GM18858 (cell line): ENCODE results near the gene ARHGAP11A.
A peak's percentile ranks its signal among the peaks of the same experiment; 100 is the strongest.

ENCODE experiments used
- ATAC-seq: cut with Tn5 transposase; IDR thresholded peaks from one replicate; pipeline ENCODE4 v1.9.1; 2021; ENCODE audit not compliant: unreplicated experiment

Gene ARHGAP11A

DNA sequence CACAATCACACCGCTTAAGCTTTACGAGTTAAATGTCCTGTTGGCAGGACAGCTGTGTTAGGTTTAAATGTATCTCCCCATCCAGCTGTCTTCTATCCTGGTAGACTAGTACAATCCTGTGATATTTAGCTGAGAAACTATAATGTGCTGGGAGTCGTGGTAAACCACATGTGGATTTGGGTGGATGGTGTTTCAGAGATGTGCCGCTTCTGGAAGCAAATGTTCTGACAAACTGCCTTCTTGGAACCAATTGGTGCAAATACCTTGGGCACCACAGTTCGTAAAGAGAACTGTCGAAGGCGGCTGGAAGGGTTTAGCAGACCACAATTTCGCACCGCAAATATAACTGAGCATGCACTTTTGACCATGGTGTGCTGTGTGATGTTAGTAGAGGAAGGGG, 41.2 kb downstream of the ARHGAP11A start:
- ATAC-seq: no peak

- ATAC-seq: peak; percentile 68
Observed at GRCh38 chr15:32657198-32657883, 42.0 kb downstream of the ARHGAP11A start.

DNA sequence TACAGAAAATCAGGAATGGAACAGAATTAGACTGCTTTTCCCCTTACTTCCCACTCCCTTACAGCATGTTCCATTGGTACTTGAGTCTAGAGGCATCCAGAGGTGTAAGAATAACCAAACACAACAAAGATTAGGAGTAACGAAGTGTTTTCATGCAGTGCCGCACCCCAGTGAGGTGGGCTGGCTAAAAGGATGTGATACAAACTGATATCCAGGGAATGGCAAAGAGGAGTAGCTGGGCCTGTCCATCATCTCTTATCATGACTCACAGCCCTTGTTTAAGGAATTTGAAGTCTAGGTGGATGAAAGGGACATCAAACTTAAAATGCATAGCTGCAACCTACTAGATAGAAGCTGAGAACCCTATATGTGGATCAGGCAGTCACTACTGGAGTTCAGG, 42.6 kb downstream of the ARHGAP11A start:
- no peak for ATAC-seq

GRCh38 chr15:32659340-32660155, 44.2 kb downstream of the ARHGAP11A start:
- no peak for ATAC-seq

GRCh38 chr15:32663671-32664070, 48.4 kb downstream of the ARHGAP11A start:
- no peak for ATAC-seq

DNA sequence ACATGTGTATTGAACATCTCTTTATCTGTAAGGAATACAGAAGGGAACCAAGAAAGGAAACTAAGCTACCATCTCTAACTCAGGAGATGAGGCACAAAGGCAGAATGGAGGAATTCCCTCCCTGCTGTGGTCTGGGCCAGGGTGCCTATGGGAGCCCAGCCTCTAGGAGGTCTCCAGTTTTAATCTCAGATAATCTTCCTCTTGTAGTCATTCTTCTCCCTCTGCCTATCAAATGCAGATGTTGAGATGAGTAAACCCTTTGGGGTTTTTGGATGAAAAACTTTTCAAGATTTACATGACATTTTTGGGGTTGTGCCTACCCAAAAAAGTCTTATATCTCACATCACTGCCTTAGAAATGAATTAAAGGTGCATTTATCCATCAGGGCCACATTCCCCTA, 49.5 kb downstream of the ARHGAP11A start:
- no peak for ATAC-seq

- ATAC-seq: no peak
Observed at GRCh38 chr15:32667321-32667720, 52.0 kb downstream of the ARHGAP11A start.

DNA sequence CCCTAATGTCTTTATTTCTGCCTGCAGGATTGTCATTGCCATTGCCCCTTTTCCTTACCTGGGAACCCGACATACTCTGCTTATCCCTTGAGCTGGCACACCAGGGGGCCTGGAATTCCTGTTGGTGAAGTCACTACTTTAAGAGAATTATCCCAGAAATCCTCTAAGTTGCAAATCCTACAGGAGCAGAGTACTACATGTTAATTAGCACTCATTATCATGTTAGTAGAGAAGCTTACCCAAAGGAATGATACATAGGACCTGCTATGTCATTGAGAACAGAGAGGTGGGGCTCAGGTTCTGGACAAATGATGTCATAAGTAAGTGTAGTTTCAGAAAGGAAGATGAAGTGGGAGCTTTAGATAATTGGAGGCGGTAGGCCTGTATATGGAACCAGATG, 53.6 kb downstream of the ARHGAP11A start:
- no peak for ATAC-seq

- no peak for ATAC-seq
Observed at GRCh38 chr15:32669896-32670611, 54.8 kb downstream of the ARHGAP11A start.

DNA sequence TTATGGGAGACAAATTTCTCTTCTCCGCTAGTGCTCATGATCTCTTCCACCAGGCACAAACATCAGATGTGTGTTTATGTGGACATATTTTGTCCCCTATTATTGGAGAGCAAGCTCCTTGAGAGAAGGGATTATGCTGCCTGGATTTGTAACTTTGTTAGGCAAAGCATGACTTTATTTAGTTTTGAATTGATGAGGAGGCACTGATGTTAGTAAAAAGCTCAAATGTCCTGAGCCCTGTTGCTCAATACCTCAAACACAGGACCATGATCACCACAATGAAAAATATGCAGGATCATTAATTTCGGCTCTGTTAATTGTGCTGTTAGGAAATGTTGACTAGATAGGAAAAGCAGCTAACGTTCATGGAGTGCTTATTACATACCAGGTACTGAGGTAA, 55.3 kb downstream of the ARHGAP11A start:
- ATAC-seq: no peak

- ATAC-seq: no peak
Observed at GRCh38 chr15:32671339-32672325, 56.3 kb downstream of the ARHGAP11A start.

- ATAC-seq: no peak
Observed at GRCh38 chr15:32674681-32675080, 59.4 kb downstream of the ARHGAP11A start.

DNA sequence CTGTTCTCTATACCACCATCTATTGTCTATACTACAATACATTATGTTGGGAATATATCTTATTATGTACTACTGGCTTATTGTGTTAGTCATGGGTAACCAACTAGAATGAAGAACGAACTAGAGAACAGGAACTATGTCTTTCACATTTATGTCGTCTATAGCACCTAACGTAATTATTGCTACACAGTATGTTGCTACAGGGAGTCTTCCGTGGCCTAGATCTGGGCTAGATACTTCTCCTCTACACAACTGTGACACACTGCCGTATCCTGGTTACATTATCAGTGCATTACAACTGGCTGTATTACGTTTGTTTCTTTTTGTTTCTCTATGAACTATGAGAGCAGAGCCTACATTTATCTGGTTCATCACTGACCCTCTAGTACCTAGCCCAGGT, 60.2 kb downstream of the ARHGAP11A start:
- no peak for ATAC-seq

- no peak for ATAC-seq
Observed at GRCh38 chr15:32676169-32676568, 60.9 kb downstream of the ARHGAP11A start.

GRCh38 chr15:32677238-32677750, 62.0 kb downstream of the ARHGAP11A start:
- no peak for ATAC-seq

DNA sequence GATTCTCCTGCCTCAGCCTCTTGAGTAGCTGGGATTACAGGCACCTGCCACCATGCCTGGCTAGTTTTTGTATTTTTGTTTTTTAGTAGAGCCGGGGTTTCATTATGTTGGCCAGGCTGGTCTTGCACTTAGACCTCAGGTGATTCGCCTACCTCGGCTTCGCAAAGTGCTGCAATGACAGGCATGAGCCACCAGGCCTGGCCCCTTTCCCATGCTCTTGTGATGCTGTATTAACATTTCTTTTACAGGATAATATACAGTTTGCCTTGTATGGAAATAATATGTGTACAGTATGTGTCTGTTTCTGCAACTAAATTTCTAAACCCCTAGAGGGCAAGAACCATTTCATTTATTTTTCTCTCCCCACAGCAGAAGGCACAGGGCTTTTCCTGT, 64.0 kb downstream of the ARHGAP11A start:
- ATAC-seq: no peak

GRCh38 chr15:32682569-32682968, 67.3 kb downstream of the ARHGAP11A start:
- no peak for ATAC-seq

- no peak for ATAC-seq
Observed at GRCh38 chr15:32682977-32683630, 67.8 kb downstream of the ARHGAP11A start.

DNA sequence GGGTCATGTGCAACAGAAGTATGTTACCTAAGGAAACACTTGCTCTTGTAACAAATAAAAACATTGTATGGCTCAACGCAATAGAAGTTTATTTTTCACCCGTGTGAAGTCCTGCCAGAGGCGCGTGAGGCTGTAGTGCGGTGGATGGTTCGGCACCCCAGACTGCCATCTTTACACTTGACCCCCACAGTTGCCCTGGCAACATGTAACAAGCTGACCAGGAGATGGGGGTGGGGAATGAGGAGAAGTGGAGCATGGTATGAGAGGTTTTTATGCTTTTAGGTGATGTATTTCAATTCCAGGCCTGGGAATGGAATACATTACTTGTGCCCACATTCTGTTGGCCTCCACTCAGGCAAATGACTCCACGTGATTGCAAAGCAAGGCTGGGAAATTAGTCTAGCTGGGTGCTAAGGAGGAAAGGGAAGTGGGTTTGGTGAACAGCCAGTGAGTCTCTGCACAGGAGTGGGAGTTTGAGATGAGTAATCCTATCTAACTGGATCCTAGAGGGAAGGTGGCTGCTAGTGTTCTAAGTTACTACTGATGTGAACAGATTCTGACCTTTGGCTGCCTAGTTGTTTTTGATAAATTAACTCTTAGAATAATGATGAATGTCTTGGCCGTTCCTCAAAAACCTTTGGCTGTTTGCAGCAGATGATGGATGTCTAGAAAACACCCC, 68.7 kb downstream of the ARHGAP11A start:
- no peak for ATAC-seq
